OCI-LY1 (cell line): Measurements from ENCODE around the gene BET1.

Experiments used
- H2AFZ ChIP-seq: fragments of 200-600 bp; sonication (generic), shearing (Covaris generic); 2 replicates; pipeline ENCODE4 v1.6.0; 2014; ENCODE audit warnings: antibody characterized with exemption, mild to moderate bottlenecking, low read length
- H3F3A ChIP-seq: fragments of 200-600 bp; sonication (generic), shearing (Covaris generic); 2 replicates; pipeline ENCODE4 v1.6.0; 2014; ENCODE audit warnings: mild to moderate bottlenecking, antibody characterized with exemption, low read length, moderate library complexity; ENCODE audit not compliant: insufficient read depth
- H3K27ac ChIP-seq: fragments of 200-600 bp; sonication (generic); 2 replicates; pipeline ENCODE4 v1.5.1; 2014; ENCODE audit warnings: low read length, mixed run types, mild to moderate bottlenecking, low read depth; ENCODE audit not compliant: poor library complexity, severe bottlenecking
- H3K27me3 ChIP-seq: fragments of 200-600 bp; sonication (generic); 2 replicates; pipeline ENCODE4 v1.6.0; 2014; ENCODE audit warnings: antibody characterized with exemption, mild to moderate bottlenecking, low read length, moderate library complexity; ENCODE audit not compliant: insufficient read depth
- H3K36me3 ChIP-seq: fragments of 200-600 bp; sonication (generic); 2 replicates; pipeline ENCODE4 v1.6.1; 2014; ENCODE audit warnings: mild to moderate bottlenecking, antibody characterized with exemption, low read length, moderate library complexity, mixed read lengths; ENCODE audit not compliant: insufficient read depth
- H3K4me1 ChIP-seq: fragments of 200-600 bp; sonication (generic); 2 replicates; pipeline ENCODE4 v1.5.1; 2014; ENCODE audit warnings: mild to moderate bottlenecking, low read length, moderate library complexity; ENCODE audit not compliant: insufficient read depth, severe bottlenecking
- H3K4me2 ChIP-seq: fragments of 200-600 bp; sonication (generic), shearing (Covaris generic); 2 replicates; pipeline ENCODE4 v1.6.1; 2014; ENCODE audit warnings: low read length
- H3K4me3 ChIP-seq: fragments of 200-600 bp; sonication (generic); 2 replicates; pipeline ENCODE4 v1.5.1; 2014; ENCODE audit warnings: low read length, low read depth, mild to moderate bottlenecking, mixed read lengths; ENCODE audit not compliant: poor library complexity, severe bottlenecking
- H3K79me2 ChIP-seq: fragments of 200-600 bp; shearing (Covaris generic); 2 replicates; pipeline ENCODE4 v1.6.1; 2016; ENCODE audit warnings: mixed run types, low read length, mixed read lengths; ENCODE audit not compliant: insufficient read depth
- H3K9ac ChIP-seq: fragments of 200-600 bp; sonication (generic), shearing (Covaris generic); 2 replicates; pipeline ENCODE4 v1.6.1; 2014; ENCODE audit warnings: mild to moderate bottlenecking, low read length, mixed read lengths
- H3K9me2 ChIP-seq: fragments of 200-600 bp; sonication (generic), shearing (Covaris generic); 2 replicates; pipeline ENCODE4 v1.6.1; 2014; ENCODE audit warnings: low read depth, mild to moderate bottlenecking, low read length, mixed read lengths
- H3K9me3 ChIP-seq: fragments of 200-600 bp; shearing (Covaris generic); 2 replicates; pipeline ENCODE4 v1.6.1; 2014; ENCODE audit warnings: low read length, mixed read lengths
- H4K20me1 ChIP-seq: fragments of 200-600 bp; sonication (generic), shearing (Covaris generic); 2 replicates; pipeline ENCODE4 v1.6.0; 2016; ENCODE audit warnings: mild to moderate bottlenecking, low read length; ENCODE audit not compliant: insufficient read depth
- CTCF ChIP-seq: fragments of 200-600 bp; sonication (generic), shearing (Covaris generic); IDR thresholded peaks from 2 replicates; pipeline ENCODE4 v1.5.1; 2017; ENCODE audit warnings: mild to moderate bottlenecking, antibody characterized with exemption, low read length, moderate library complexity, mixed read lengths
- EZH2 ChIP-seq: fragments of 200-600 bp; sonication (generic), shearing (Covaris generic); IDR thresholded peaks from 2 replicates; pipeline ENCODE4 v1.8.0; 2017; ENCODE audit warnings: borderline replicate concordance, mixed run types, mild to moderate bottlenecking, antibody characterized with exemption, low read length, moderate library complexity, mixed read lengths

The BET1 gene

DNA sequence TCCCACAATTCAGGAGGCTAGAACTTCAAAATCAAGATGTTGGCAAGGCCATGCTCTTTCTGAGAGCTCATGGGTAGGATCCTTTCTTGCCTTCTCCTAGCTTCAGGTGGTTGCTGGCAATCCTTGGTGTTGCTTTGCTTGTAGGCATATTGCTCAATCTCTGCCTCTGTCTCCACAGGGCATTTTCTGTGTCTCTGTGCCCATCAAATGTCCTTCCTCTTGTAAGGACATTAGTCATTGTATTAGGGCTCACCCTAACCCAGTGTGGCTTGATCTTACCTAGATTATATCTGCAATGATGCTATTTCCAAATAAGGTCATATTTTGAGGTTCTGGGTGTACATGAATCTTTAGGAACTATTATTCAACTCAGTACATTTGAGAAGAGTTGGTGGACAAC lies 20.1 kb downstream of the BET1 start:
- Histone ChIP-seq H3K9me3 (no peaks in the 10 kb centered on the region), H3K36me3 (no peaks in the 10 kb centered on the region), H3K27ac (no peak overlapping the region), H3K9ac (no peak overlapping the region), H3K27me3 (no peaks in the 10 kb centered on the region), H3K4me1 (peaks cover 11% of the 10 kb centered on the region), H3K79me2 (no peaks in the 10 kb centered on the region), H4K20me1 (no peaks in the 10 kb centered on the region), H2AFZ (no peak overlapping the region), H3F3A (no peaks in the 10 kb centered on the region), H3K4me2 (no peak overlapping the region), H3K4me3 (no peak overlapping the region), H3K9me2 (no peaks in the 10 kb centered on the region)
- no peak for TF ChIP-seq CTCF
- TF ChIP-seq EZH2: no peak

- no peak overlapping the region for H3K27ac ChIP-seq
- H3K79me2 ChIP-seq: no peaks in the 10 kb centered on the region
- H3K36me3 ChIP-seq: no peaks in the 10 kb centered on the region
- H3K4me2 ChIP-seq: no peak overlapping the region
- no peaks in the 10 kb centered on the region for H3F3A ChIP-seq
- H3K9me2 ChIP-seq: no peaks in the 10 kb centered on the region
- TF ChIP-seq EZH2: no peak
- TF ChIP-seq CTCF: no peak
- no peaks in the 10 kb centered on the region for H3K27me3 ChIP-seq
- no peak overlapping the region for H3K4me3 ChIP-seq
- peaks cover 11% of the 10 kb centered on the region for H3K4me1 ChIP-seq
- H3K9ac ChIP-seq: no peak overlapping the region
- H2AFZ ChIP-seq: 0 out of 2 replicates have a peak overlapping the region, but pooled peaks have one; percentile 65
- no peaks in the 10 kb centered on the region for H4K20me1 ChIP-seq
- no peaks in the 10 kb centered on the region for H3K9me3 ChIP-seq
These were observed 22.7 kb downstream of the BET1 start for GRCh38 chr7:93981480-93981874.

DNA sequence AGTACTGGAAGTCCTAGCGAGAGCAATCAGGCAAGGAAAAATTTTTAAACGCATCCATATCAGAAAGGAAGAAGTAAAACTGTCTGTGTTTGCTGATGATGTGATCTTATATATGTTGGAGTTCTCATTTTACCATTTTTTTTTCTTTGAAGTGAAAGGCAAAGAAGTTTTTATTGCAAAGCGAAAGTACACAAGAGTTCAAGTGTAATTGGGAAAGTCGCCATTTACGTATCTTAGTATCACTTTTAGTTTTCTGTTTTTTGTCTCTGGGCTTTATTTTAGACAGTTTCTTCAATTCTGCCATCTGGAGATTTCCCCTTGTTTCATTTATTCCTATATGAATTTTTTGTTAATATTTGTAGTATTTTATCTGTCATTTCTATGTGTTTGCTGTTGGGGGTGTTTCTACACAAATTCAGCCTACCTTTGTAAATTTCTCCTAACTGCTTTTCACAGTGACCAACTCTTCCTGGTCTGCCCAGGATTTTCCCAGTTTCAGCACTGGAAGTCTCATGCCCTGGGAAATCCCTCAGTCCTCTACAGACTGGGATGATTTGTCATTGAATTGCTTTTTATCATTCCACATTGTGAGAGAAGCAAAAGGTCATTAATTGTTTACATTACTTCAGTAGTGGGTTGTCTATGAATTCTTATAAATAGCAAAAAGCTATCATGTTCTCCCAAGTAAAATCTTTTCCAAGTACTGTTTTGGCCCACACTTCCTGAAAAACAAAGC lies 23.2 kb downstream of the BET1 start:
- Histone ChIP-seq H3K79me2 (no peaks in the 10 kb centered on the region), H2AFZ (peak overlapping the region; percentile 65; the same call in 1 of the 2 replicates), H3K4me2 (peak overlapping the region; percentile 62), H3K27ac (no peak overlapping the region), H3K36me3 (no peaks in the 10 kb centered on the region), H3F3A (no peaks in the 10 kb centered on the region), H3K4me1 (peaks cover 11% of the 10 kb centered on the region), H3K9me3 (no peaks in the 10 kb centered on the region), H3K9me2 (no peaks in the 10 kb centered on the region), H3K27me3 (no peaks in the 10 kb centered on the region), H4K20me1 (no peaks in the 10 kb centered on the region), H3K9ac (peak overlapping the region; percentile 9; the same call in 1 of the 2 replicates), H3K4me3 (peak overlapping the region; percentile 46)
- TF ChIP-seq EZH2 (no peak), CTCF (no peak)
